Lower lobe of right lung (tissue), 2 donors: ENCODE results near the gene PCP4L1. TPM values are rescaled to one million over a fixed set of nuclear protein-coding genes. Genes with fewer than 3 reads are reported as not detected.
A peak's percentile ranks its signal among the peaks of the same experiment; 100 is the strongest.
"Not testable (repeated sequence)": the region's sequence is repeated elsewhere in the genome, so short reads cannot be mapped to it uniquely, and the experiment has no call there.

Experiments
- ATAC-seq, 2 donors: fragments of 200-7000 bp; cut with Tn5 transposase; one replicate each; pipeline ENCODE4 v1.9.1; 2020 to 2022; ENCODE audit warnings: mild to moderate bottlenecking in 2 of 2, moderate library complexity in 2 of 2
- DNase-seq: peaks from one replicate; pipeline ENCODE4 v3.0.0-alpha.2; 2020
- H3K27ac ChIP-seq: fragments of 200-600 bp; one replicate; pipeline ENCODE4 v1.8.0; 2022
- H3K27me3 ChIP-seq: fragments of 200-600 bp; one replicate; pipeline ENCODE4 v1.8.0; 2022; ENCODE audit warnings: low read depth
- H3K36me3 ChIP-seq: fragments of 200-600 bp; one replicate; pipeline ENCODE4 v1.8.0; 2022; ENCODE audit warnings: mild to moderate bottlenecking
- H3K4me1 ChIP-seq: fragments of 200-600 bp; one replicate; pipeline ENCODE4 v1.8.0; 2022
- H3K4me3 ChIP-seq: fragments of 200-600 bp; one replicate; pipeline ENCODE4 v1.8.0; 2022; ENCODE audit warnings: mild to moderate bottlenecking
- H3K9me3 ChIP-seq: fragments of 200-600 bp; one replicate; pipeline ENCODE4 v1.8.0; 2022
- intact Hi-C: fragments of 100-400 bp; cut with DNase I; formaldehyde crosslinking; loops from one replicate; pipeline ENCODE4 v1.11.0; 2022
- total RNA-seq: library from RNA; stranded (reverse); fragmentation: NEBNext Ultra II Directional; extraction: Animal tissue kit (Norgen Biotek cat#: 25700); gene quantifications from one replicate; pipeline ENCODE4 v1.2.1, GENCODE V29; 2021
- TF ChIP-seq, protein P1 (sequence below): fragments of 200-600 bp; IDR thresholded peaks from one replicate; pipeline ENCODE4 v1.8.0; 2022; ENCODE audit warnings: antibody characterized with exemption, mild to moderate bottlenecking
- donor health status: DM: no; HTN: yes; CAD: no; lungs with severe emphysema.

Gene PCP4L1
- total RNA-seq, 1 donor from 2014 or later = 8.9 TPM

DNA sequence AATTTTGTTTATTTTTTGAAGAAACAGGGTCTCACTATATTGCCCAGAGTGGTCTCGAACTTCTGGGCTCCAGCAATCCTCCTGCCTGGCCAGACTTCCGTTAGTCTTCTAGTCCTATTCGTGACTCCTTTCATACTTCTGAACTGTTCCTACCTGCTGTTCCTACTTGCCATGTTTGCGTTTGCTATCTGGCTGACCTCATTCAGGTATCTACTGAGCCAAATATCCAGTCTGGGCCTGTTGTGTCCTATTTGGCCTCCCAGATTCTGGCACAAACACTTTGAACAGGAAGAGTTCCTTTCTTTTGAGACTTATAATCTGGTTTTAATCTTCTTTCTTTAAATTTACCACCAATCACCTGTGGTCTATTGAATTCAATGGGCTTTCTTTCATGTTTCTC lies 13.7 kb upstream of the PCP4L1 start:
- DNase-seq (no peak), ATAC-seq (no peak)
- TF ChIP-seq, protein P1, sequence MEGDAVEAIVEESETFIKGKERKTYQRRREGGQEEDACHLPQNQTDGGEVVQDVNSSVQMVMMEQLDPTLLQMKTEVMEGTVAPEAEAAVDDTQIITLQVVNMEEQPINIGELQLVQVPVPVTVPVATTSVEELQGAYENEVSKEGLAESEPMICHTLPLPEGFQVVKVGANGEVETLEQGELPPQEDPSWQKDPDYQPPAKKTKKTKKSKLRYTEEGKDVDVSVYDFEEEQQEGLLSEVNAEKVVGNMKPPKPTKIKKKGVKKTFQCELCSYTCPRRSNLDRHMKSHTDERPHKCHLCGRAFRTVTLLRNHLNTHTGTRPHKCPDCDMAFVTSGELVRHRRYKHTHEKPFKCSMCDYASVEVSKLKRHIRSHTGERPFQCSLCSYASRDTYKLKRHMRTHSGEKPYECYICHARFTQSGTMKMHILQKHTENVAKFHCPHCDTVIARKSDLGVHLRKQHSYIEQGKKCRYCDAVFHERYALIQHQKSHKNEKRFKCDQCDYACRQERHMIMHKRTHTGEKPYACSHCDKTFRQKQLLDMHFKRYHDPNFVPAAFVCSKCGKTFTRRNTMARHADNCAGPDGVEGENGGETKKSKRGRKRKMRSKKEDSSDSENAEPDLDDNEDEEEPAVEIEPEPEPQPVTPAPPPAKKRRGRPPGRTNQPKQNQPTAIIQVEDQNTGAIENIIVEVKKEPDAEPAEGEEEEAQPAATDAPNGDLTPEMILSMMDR = no peak
- no peak overlapping the region for H3K4me3 ChIP-seq
- H3K9me3 ChIP-seq = no peaks in the 10 kb centered on the region
- intact Hi-C loops = no loop called here
- no peaks in the 10 kb centered on the region for H3K4me1 ChIP-seq
- no peaks in the 10 kb centered on the region for H3K27me3 ChIP-seq
- H3K27ac ChIP-seq = no peak overlapping the region
- H3K36me3 ChIP-seq = no peaks in the 10 kb centered on the region

GRCh38 chr1:161250100-161250499 lies 8.4 kb upstream of the PCP4L1 start:
- ATAC-seq = not testable (repeated sequence)

DNA sequence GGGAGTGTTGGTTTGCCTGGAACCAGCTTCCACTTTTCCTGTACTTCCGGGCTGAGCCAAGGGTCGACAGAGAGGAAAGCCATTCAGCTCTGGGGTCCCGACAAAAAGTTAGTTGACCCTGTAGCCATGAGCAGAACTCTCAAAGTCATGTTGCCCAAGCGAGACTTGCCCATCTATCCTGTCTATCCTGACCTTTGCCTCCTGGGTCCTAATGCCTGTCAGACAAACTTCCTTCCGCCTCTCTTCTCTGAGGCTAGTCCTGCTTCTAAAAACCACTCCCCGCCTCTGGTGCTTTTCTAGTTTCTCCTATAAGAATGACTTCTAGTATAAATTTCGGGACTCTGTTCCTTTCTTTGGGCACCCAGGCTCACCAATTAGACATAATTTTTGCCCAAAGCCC lies 7.7 kb upstream of the PCP4L1 start:
- no peaks in the 10 kb centered on the region for H3K4me1 ChIP-seq
- ATAC-seq = no peak
- H3K9me3 ChIP-seq = no peaks in the 10 kb centered on the region
- TF ChIP-seq, protein P1 = no peak
- no peak for DNase-seq
- no peak overlapping the region for H3K4me3 ChIP-seq
- no peaks in the 10 kb centered on the region for H3K36me3 ChIP-seq
- H3K27me3 ChIP-seq = no peaks in the 10 kb centered on the region
- H3K27ac ChIP-seq = no peak overlapping the region
- intact Hi-C loops = no loop called here

More at GRCh38 chr1:161250100-161250499, 8.4 kb upstream of the PCP4L1 start:
- H3K9me3 ChIP-seq, DNase-seq, intact Hi-C loops, H3K36me3 ChIP-seq, H3K27ac ChIP-seq, H3K4me1 ChIP-seq, H3K4me3 ChIP-seq, H3K27me3 ChIP-seq: not testable (repeated sequence)

DNA sequence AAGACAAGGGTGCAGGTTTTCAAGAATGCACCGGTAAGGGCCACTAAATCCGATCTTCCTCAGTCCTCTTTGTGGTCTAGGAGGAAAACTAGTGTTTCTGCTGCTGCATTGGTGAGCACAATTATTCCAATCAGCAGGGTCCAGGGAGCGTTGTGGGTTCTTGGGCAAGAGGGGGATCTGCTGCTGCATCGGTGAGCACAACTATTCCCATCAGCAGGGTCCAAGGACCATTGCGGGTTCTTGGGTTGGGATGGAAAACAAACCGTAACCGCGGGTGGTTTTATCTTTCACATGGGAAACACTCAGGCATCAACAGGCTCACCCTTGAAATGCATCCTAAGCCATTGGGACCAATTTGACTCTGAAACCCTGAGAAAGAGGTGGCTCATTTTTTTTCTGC lies 7.0 kb upstream of the PCP4L1 start:
- TF ChIP-seq, protein P1 = no peak

DNA sequence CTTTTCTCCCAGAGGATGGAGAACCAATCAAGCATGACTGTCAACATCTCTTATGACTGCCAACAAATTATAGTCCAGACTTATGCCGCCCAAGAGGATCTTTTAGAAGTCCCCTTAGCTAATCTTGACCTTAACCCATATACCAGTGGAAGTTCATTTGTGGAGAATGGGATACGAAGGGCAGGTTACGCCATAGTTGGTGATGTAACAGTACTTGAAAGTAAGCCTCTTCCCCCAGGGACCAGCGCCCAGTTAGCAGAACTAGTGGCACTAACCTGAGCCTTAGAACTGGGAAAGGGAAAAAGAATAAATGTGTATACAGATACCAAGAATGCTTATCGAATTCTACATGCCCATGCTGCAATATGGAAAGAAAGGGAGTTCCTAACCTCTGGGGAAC lies 3.2 kb upstream of the PCP4L1 start:
- H3K36me3 ChIP-seq, DNase-seq, ATAC-seq, intact Hi-C loops, H3K4me1 ChIP-seq, H3K9me3 ChIP-seq, H3K27ac ChIP-seq, H3K4me3 ChIP-seq: not testable (repeated sequence)
- peaks cover 30% of the 10 kb centered on the region for H3K27me3 ChIP-seq

More for the DNA sequence above, 7.0 kb upstream of the PCP4L1 start:
- ATAC-seq (no peak), DNase-seq (no peak)
- no peaks in the 10 kb centered on the region for H3K4me1 ChIP-seq
- no peak overlapping the region for H3K27ac ChIP-seq
- H3K36me3 ChIP-seq = no peaks in the 10 kb centered on the region
- no peak overlapping the region for H3K4me3 ChIP-seq
- no peaks in the 10 kb centered on the region for H3K9me3 ChIP-seq
- intact Hi-C loops = no loop called here
- no peaks in the 10 kb centered on the region for H3K27me3 ChIP-seq

DNA sequence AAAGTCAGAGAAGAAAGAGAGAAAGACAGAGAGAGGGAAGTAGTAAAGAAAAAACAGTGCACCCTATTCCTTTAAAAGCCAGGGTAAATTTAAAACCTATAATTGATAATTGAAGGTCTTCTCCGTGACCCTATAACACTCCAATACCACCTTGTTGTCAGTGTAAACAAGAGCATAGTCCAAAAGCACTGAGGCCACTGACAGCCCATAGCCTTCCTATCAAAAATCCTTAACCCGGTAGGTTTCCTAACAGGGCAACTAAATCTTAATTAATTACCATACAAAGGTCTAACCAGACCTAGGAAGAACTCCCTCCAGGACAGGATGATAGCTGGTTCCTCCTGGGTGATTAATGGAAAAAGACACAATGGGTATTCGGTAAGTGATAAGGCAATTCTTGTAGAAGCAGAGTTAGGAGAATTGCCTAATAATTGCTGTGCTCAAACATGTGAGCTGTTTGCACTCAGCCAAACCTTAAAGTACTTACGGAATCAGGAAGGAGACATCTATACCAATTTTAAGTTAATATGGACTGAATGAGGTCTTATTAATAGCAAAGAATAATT lies 2.5 kb upstream of the PCP4L1 start:
- H3K27ac ChIP-seq, H3K9me3 ChIP-seq, intact Hi-C loops, H3K36me3 ChIP-seq, ATAC-seq, DNase-seq, H3K4me3 ChIP-seq, H3K4me1 ChIP-seq: not testable (repeated sequence)
- peaks cover 33% of the 10 kb centered on the region for H3K27me3 ChIP-seq

DNA sequence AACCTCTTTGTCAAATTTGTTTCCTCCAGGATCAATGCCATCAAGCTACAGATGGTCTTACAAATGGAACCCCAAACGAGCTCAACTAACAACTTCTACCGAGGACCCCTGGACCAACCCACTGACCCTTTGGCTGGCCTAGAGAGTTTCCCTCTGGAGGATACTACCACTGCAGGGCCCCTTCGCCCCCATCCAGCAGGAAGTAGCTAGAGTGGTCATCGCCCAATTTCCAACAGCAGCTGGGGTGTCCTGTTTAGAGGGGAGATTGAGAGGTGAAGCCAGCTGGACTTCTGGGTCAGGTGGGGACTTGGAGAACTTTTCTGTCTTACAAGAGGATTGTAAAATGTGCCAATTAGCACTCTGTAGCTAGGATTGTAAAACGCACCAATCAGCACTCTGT lies 1.4 kb upstream of the PCP4L1 start:
- H3K4me3 ChIP-seq, ATAC-seq, H3K4me1 ChIP-seq, H3K9me3 ChIP-seq, intact Hi-C loops, H3K36me3 ChIP-seq, DNase-seq, H3K27ac ChIP-seq: not testable (repeated sequence)
- H3K27me3 ChIP-seq = peaks cover 38% of the 10 kb centered on the region

DNA sequence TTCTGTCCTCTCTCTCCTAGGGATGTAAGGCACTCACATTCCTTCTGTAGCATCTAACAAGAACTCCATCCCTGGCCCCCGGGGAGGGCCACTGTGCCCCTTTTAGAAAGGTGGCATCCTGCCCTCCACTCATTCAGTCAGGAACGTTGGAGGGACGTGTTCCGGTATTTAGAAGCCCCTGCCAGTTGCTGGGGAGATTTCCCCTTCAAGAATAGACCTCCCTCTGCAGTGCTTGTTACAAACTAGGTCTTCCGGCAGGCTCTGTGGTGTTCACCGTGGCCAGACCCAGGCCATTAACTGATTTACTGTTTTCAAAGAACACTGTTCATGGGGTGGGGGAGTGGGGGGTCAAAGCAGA lies 779 bp downstream of the PCP4L1 start:
- H3K27ac ChIP-seq = no peak overlapping the region
- DNase-seq (no peak), ATAC-seq (no peak)
- TF ChIP-seq, protein P1 = no peak
- intact Hi-C loops = no loop called here
- peaks cover 38% of the 10 kb centered on the region for H3K27me3 ChIP-seq
- H3K4me3 ChIP-seq = peak overlapping the region; percentile 61
- H3K36me3 ChIP-seq = no peaks in the 10 kb centered on the region
- H3K4me1 ChIP-seq = peaks cover 7% of the 10 kb centered on the region
- peaks cover 6% of the 10 kb centered on the region for H3K9me3 ChIP-seq
